Osteocyte (in vitro differentiated cells): Measurements from ENCODE around the gene CCDC196. TPM values are rescaled to one million over a fixed set of nuclear protein-coding genes. Genes with fewer than 3 reads are reported as not detected.
"Not testable (repeated sequence)": the region's sequence is repeated elsewhere in the genome, so short reads cannot be mapped to it uniquely, and the experiment has no call there.

ENCODE experiments used
- DNase-seq: peaks from one replicate; pipeline ENCODE4 v3.0.0; 2021; ENCODE audit warnings: mixed read lengths; ENCODE audit not compliant: unreplicated experiment; ENCODE audit errors: extremely low spot score
- H3K27ac Mint-ChIP-seq: one replicate; pipeline ENCODE4 v1.8.0; 2021; ENCODE audit warnings: mild to moderate bottlenecking, mixed read lengths; ENCODE audit not compliant: unreplicated experiment
- H3K27me3 Mint-ChIP-seq: one replicate; pipeline ENCODE4 v1.8.0; 2021; ENCODE audit warnings: mixed read lengths; ENCODE audit not compliant: unreplicated experiment
- H3K36me3 Mint-ChIP-seq: one replicate; pipeline ENCODE4 v1.8.0; 2021; ENCODE audit warnings: mixed read lengths; ENCODE audit not compliant: unreplicated experiment
- H3K4me1 Mint-ChIP-seq: one replicate; pipeline ENCODE4 v1.8.0; 2021; ENCODE audit warnings: mixed read lengths; ENCODE audit not compliant: unreplicated experiment
- H3K4me3 Mint-ChIP-seq: one replicate; pipeline ENCODE4 v1.8.0; 2021; ENCODE audit warnings: mild to moderate bottlenecking, moderate library complexity, mixed read lengths; ENCODE audit not compliant: unreplicated experiment
- H3K9me3 Mint-ChIP-seq: one replicate; pipeline ENCODE4 v1.8.0; 2021; ENCODE audit warnings: mixed read lengths; ENCODE audit not compliant: unreplicated experiment
- CTCF ChIP-seq: fragments of 200-600 bp; sonication (generic); IDR thresholded peaks from 2 replicates; pipeline ENCODE4 v1.5.0; 2021; ENCODE audit warnings: antibody characterized with exemption, mild to moderate bottlenecking, moderate library complexity
- total RNA-seq: library from RNA; stranded (reverse); gene quantifications from 2 replicates; pipeline ENCODE4 v1.2.1, GENCODE V29; 2021

CCDC196 gene
- total RNA-seq, 1 donor from 2014 or later = not detected

GRCh38 chr14:66530526-66530925 lies 44.4 kb downstream of the CCDC196 start:
- H3K4me1 Mint-ChIP-seq = no peaks in the 10 kb centered on the region
- no peak for DNase-seq
- no peak overlapping the region for H3K27ac Mint-ChIP-seq
- H3K36me3 Mint-ChIP-seq = no peaks in the 10 kb centered on the region
- TF ChIP-seq CTCF = no peak
- H3K4me3 Mint-ChIP-seq = no peak overlapping the region
- peaks cover 18% of the 10 kb centered on the region for H3K9me3 Mint-ChIP-seq
- no peaks in the 10 kb centered on the region for H3K27me3 Mint-ChIP-seq

DNA sequence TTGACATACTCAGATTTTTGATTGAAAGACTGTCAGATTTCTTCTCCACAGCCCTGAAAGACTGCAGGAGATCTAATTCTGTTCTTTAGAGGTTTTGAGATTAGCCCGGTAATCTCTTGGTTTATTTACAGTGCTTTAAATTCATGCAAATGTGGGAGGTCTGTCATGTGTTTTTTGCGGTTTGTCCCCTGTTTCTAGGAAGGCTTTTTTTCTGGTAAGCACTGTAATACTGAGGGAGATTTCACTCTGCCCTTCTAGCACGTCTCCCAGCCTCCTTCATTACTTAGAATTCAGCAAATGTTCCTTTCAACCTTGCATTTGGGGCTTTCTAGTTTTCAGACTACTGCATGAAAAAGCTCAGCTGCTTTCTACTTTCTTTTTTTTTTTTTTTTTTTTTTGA lies 52.9 kb downstream of the CCDC196 start:
- Mint-ChIP-seq H3K36me3 (no peaks in the 10 kb centered on the region), H3K27ac (no peak overlapping the region), H3K4me1 (no peaks in the 10 kb centered on the region), H3K4me3 (no peak overlapping the region), H3K9me3 (no peaks in the 10 kb centered on the region), H3K27me3 (no peaks in the 10 kb centered on the region)
- no peak for TF ChIP-seq CTCF
- no peak for DNase-seq

- no peaks in the 10 kb centered on the region for H3K4me1 Mint-ChIP-seq
- DNase-seq = no peak
- no peaks in the 10 kb centered on the region for H3K27me3 Mint-ChIP-seq
- H3K4me3 Mint-ChIP-seq = no peak overlapping the region
- no peaks in the 10 kb centered on the region for H3K36me3 Mint-ChIP-seq
- no peaks in the 10 kb centered on the region for H3K9me3 Mint-ChIP-seq
- no peak for TF ChIP-seq CTCF
- no peak overlapping the region for H3K27ac Mint-ChIP-seq
These were observed 53.9 kb downstream of the CCDC196 start for GRCh38 chr14:66540038-66540437.

- H3K9me3 Mint-ChIP-seq = no peaks in the 10 kb centered on the region
- H3K27me3 Mint-ChIP-seq = no peaks in the 10 kb centered on the region
- TF ChIP-seq CTCF = no peak
- H3K36me3 Mint-ChIP-seq = no peaks in the 10 kb centered on the region
- no peak for DNase-seq
- H3K27ac Mint-ChIP-seq = no peak overlapping the region
- H3K4me3 Mint-ChIP-seq = no peak overlapping the region
- no peaks in the 10 kb centered on the region for H3K4me1 Mint-ChIP-seq
These were observed 55.5 kb downstream of the CCDC196 start for GRCh38 chr14:66541627-66542026.

GRCh38 chr14:66543996-66544395 lies 57.8 kb downstream of the CCDC196 start:
- H3K9me3 Mint-ChIP-seq = no peaks in the 10 kb centered on the region
- no peaks in the 10 kb centered on the region for H3K4me1 Mint-ChIP-seq
- DNase-seq = no peak
- no peak overlapping the region for H3K4me3 Mint-ChIP-seq
- no peak overlapping the region for H3K27ac Mint-ChIP-seq
- H3K27me3 Mint-ChIP-seq = no peaks in the 10 kb centered on the region
- no peak for TF ChIP-seq CTCF
- H3K36me3 Mint-ChIP-seq = no peaks in the 10 kb centered on the region

DNA sequence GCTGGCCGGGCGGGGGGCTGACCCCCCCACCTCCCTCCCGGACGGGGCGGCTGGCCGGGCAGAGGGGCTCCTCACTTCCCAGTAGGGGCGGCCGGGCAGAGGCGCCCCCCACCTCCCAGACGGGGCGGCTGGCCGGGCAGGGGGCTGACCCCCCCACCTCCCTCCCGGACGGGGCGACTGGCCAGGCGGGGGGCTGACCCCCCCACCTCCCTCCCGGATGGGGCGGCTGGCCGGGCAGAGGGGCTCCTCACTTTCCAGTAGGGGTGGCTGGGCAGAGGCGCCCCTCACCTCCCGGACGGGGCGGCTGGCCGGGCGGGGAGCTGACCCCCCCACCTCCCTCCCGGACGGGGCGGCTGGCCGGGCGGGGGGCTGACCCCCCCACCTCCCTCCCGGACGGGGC lies 59.0 kb downstream of the CCDC196 start:
- not testable (repeated sequence) for H3K9me3 Mint-ChIP-seq, H3K4me3 Mint-ChIP-seq, H3K27me3 Mint-ChIP-seq, H3K4me1 Mint-ChIP-seq, DNase-seq, H3K36me3 Mint-ChIP-seq, H3K27ac Mint-ChIP-seq

- H3K27me3 Mint-ChIP-seq, DNase-seq, H3K4me1 Mint-ChIP-seq, H3K4me3 Mint-ChIP-seq, H3K27ac Mint-ChIP-seq, H3K9me3 Mint-ChIP-seq, H3K36me3 Mint-ChIP-seq: not testable (repeated sequence)
These were observed 59.6 kb downstream of the CCDC196 start for GRCh38 chr14:66545751-66546150.
